ENCODE measurements around the gene PLPP1. TPM values are rescaled to one million over a fixed set of nuclear protein-coding genes. Genes with fewer than 3 reads are reported as not detected.

Gene PLPP1
- total and polyA plus RNA-seq, 3 donors from 2014 or later, result 64.7 to 111 (median 66.7) TPM

DNA sequence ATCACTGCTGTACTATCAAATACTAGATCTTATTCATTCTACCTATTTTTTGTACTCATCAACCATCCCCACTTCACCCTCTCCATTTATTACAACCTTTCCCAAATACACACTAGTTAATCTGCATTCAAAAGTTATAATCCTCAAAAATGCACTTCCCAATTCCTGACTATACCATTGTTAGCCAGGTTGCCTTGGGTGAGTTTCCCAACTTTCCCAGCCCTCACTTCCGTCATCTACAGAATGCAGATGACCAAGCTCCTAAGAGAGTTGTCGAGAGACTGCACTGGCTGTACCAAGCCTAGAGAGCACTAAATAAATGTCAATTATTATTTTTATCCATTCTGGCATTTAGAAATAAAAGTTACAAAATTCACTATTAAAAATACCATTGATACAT lies 11.5 kb downstream of the PLPP1 start:
- Histone ChIP-seq H3K36me3 (ENCODE audit: low read depth, missing control alignments) (no peaks in the 10 kb centered on the region), H3K4me1 (no peaks in the 10 kb centered on the region), H3K27ac (no peak overlapping the region), H3K27me3 (no peaks in the 10 kb centered on the region), H3K9me3 (no peaks in the 10 kb centered on the region), H3K4me3 (no peak overlapping the region)
- no peak for DNase-seq
- 94 to 97% methylated on average over 2 of the region's 2 CpGs for WGBS, 2 donors
- intact Hi-C loops (cut with DNase I; ENCODE audit: low total_unique reads), result no loop called here
- no peak for TF ChIP-seq POLR2A (IDR thresholded peaks at IDR 0.05)
- TF ChIP-seq, protein P1, sequence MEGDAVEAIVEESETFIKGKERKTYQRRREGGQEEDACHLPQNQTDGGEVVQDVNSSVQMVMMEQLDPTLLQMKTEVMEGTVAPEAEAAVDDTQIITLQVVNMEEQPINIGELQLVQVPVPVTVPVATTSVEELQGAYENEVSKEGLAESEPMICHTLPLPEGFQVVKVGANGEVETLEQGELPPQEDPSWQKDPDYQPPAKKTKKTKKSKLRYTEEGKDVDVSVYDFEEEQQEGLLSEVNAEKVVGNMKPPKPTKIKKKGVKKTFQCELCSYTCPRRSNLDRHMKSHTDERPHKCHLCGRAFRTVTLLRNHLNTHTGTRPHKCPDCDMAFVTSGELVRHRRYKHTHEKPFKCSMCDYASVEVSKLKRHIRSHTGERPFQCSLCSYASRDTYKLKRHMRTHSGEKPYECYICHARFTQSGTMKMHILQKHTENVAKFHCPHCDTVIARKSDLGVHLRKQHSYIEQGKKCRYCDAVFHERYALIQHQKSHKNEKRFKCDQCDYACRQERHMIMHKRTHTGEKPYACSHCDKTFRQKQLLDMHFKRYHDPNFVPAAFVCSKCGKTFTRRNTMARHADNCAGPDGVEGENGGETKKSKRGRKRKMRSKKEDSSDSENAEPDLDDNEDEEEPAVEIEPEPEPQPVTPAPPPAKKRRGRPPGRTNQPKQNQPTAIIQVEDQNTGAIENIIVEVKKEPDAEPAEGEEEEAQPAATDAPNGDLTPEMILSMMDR (IDR thresholded peaks at IDR 0.05), result no peak

DNA sequence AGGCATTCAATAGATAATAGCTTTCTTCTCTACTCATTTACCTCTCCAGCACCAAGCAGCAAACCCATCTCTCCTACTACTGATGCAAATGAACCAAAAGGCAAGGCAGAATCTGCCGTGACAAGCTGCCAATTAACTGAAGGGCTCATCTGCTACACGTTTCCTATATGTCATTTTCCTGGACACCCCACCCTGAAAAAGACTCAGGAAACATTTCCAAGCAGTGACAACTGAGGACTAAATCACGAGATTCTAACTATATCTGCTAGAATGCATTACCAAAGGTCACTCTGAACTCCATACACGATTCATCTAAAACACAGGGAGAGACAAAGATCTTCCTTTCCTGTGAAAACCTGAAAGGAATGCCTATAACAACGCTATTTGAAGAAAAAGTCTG lies 12.9 kb downstream of the PLPP1 start:
- intact Hi-C loops (cut with DNase I; ENCODE audit: low total_unique reads), result no loop called here
- H3K9me3 ChIP-seq, result no peaks in the 10 kb centered on the region
- H3K27ac ChIP-seq, result no peak overlapping the region
- H3K27me3 ChIP-seq, result no peaks in the 10 kb centered on the region
- TF ChIP-seq, protein P1 (IDR thresholded peaks at IDR 0.05), result no peak
- TF ChIP-seq POLR2A (IDR thresholded peaks at IDR 0.05), result no peak
- H3K36me3 ChIP-seq (ENCODE audit: low read depth, missing control alignments), result no peaks in the 10 kb centered on the region
- H3K4me1 ChIP-seq, result no peaks in the 10 kb centered on the region
- H3K4me3 ChIP-seq, result no peak overlapping the region
- 64 to 72% methylated on average over 5 of the region's 5 CpGs for WGBS, 2 donors
- no peak for DNase-seq

DNA sequence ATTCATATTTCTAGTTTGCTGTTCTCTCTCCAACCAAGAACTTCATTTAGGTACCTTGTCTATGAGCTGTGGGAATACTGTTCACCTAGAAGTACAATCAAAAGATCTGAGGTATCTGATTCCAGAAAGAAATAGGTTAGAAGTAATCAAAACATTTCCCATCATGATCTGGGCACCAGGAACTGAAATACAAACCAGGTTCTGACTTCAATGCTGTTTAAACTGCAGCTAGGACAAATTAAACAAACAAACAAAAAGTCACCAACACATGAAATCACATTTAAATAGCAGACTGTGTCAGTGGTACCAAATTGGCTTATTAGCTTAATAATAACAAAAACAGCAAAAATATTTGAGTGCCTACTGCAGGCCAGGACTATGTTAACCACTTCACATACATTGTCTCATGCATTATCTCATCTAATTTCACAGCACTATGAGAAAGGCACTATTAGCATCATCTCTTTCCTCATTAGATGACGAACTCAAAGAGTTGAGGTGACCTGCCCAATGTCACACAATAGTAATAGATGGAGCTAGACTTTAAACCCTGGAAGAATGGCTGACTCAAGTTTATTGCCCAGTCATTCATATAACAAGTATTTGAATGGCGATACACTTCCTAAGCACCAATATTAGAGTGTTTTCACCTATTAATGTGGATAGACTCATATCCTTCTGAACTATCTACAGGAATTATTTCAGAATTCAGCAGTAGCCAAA lies 14.5 kb downstream of the PLPP1 start:
- WGBS, 2 donors, result 91 to 96% methylated on average over 2 of the region's 2 CpGs
- Histone ChIP-seq H3K27me3 (no peaks in the 10 kb centered on the region), H3K4me1 (no peaks in the 10 kb centered on the region), H3K27ac (no peak overlapping the region), H3K4me3 (no peak overlapping the region), H3K9me3 (no peaks in the 10 kb centered on the region), H3K36me3 (ENCODE audit: low read depth, missing control alignments) (no peaks in the 10 kb centered on the region)
- DNase-seq, result no peak
- intact Hi-C loops (cut with DNase I; ENCODE audit: low total_unique reads), result no loop called here
- no peak for TF ChIP-seq POLR2A (IDR thresholded peaks at IDR 0.05)
- TF ChIP-seq, protein P1 (IDR thresholded peaks at IDR 0.05), result no peak

DNA sequence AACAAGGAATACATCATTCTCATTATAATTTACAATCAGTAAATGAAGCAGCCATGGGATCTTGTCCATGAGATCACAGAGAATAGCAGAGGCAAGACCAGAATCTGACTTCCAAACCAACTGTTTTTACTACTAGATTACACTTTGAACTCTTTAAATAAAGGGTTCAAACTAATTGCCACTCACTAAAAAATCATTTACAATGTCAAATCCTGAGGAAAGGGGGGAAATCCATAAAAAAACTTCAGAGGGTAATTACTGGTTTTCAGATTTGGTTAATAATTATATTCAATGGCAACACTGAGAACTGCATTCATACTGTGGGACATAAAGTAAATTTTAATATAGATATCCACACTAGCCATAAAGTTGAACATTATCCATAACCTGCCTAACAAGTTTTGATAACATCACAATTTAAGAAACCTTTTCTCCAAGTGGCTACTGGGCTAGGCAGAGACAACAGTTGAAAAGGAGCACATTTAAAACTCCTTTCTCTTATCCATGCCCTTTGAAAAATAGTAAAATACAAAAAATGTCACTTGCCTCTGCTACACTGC lies 15.9 kb downstream of the PLPP1 start:
- H3K4me1 ChIP-seq, result no peaks in the 10 kb centered on the region
- no peaks in the 10 kb centered on the region for H3K36me3 ChIP-seq (ENCODE audit: low read depth, missing control alignments)
- H3K27me3 ChIP-seq, result no peaks in the 10 kb centered on the region
- no peak for DNase-seq
- no peak overlapping the region for H3K27ac ChIP-seq
- TF ChIP-seq POLR2A (IDR thresholded peaks at IDR 0.05), result no peak
- TF ChIP-seq, protein P1 (IDR thresholded peaks at IDR 0.05), result no peak
- H3K9me3 ChIP-seq, result no peaks in the 10 kb centered on the region
- H3K4me3 ChIP-seq, result no peak overlapping the region
- intact Hi-C loops (cut with DNase I; ENCODE audit: low total_unique reads), result no loop called here

DNA sequence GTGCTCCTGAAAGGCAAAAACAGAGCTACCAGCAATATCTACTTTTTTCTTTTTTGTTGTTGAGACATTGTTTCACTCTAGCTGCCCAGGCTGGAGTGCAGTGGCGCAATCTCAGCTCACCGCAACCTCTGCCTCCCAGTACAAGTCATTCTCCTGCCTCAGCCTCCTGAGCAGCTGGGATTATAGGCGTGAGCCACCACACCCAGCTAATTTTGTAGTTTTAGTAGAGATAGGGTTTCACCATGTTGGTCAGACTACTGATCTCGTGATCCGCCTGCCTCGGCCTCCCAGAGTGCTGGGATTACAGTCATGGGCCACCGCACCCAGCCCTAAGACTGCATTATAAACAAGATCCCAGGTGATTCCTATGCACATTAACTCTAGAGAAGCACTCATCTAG lies 17.0 kb downstream of the PLPP1 start:
- H3K27ac ChIP-seq, result no peak overlapping the region
- H3K4me1 ChIP-seq, result no peaks in the 10 kb centered on the region
- no peak for TF ChIP-seq POLR2A (IDR thresholded peaks at IDR 0.05)
- TF ChIP-seq, protein P1 (IDR thresholded peaks at IDR 0.05), result no peak
- WGBS, 2 donors, result 69 to 88% methylated on average over 7 of the region's 7 CpGs
- no peak overlapping the region for H3K4me3 ChIP-seq
- H3K36me3 ChIP-seq (ENCODE audit: low read depth, missing control alignments), result no peaks in the 10 kb centered on the region
- DNase-seq, result peak; percentile 50
- H3K27me3 ChIP-seq, result no peaks in the 10 kb centered on the region
- no peaks in the 10 kb centered on the region for H3K9me3 ChIP-seq
- intact Hi-C loops (cut with DNase I; ENCODE audit: low total_unique reads), result no loop called here

Data from testis (tissue), 3 donors.